Retinal pigment epithelial cell (primary cell): ENCODE data around the gene FRS2.
A peak's percentile ranks its signal among the peaks of the same experiment; 100 is the strongest.

ENCODE experiments used
- DNase-seq: peaks from one replicate; pipeline ENCODE4 v3.0.0-alpha.2; 2010; ENCODE audit warnings: low read depth
- H3K4me3 ChIP-seq: 2 replicates; pipeline ENCODE4 v1.5.1; 2011; ENCODE audit warnings: mild to moderate bottlenecking, low read length, control low read depth, moderate library complexity
- CTCF ChIP-seq: conservative IDR thresholded peaks from 2 replicates; pipeline ENCODE4 v1.5.1; 2011; ENCODE audit warnings: low read depth, low read length, control low read depth, inconsistent platforms

Gene FRS2

GRCh38 chr12:69545081-69545480 is 74.9 kb downstream of the FRS2 start:
- TF ChIP-seq CTCF: no peak
- no peak overlapping the region for H3K4me3 ChIP-seq
- DNase-seq: no peak

- no peak overlapping the region for H3K4me3 ChIP-seq
- TF ChIP-seq CTCF: no peak
- no peak for DNase-seq
These were observed 76.7 kb downstream of the FRS2 start for GRCh38 chr12:69546693-69547438.

GRCh38 chr12:69548687-69549086 is 78.5 kb downstream of the FRS2 start:
- no peak for TF ChIP-seq CTCF
- DNase-seq: no peak
- H3K4me3 ChIP-seq: no peak overlapping the region

- no peak for DNase-seq
- TF ChIP-seq CTCF: no peak
- no peak overlapping the region for H3K4me3 ChIP-seq
These were observed 80.6 kb downstream of the FRS2 start for GRCh38 chr12:69550569-69551350.

GRCh38 chr12:69553628-69554248 is 83.5 kb downstream of the FRS2 start:
- DNase-seq: peak; percentile 64
- TF ChIP-seq CTCF: no peak

GRCh38 chr12:69555461-69555860 is 85.3 kb downstream of the FRS2 start:
- H3K4me3 ChIP-seq: no peak overlapping the region
- no peak for DNase-seq
- TF ChIP-seq CTCF: no peak

More at GRCh38 chr12:69553628-69554248, 83.5 kb downstream of the FRS2 start:
- no peak overlapping the region for H3K4me3 ChIP-seq

- H3K4me3 ChIP-seq: no peak overlapping the region
- no peak for DNase-seq
- no peak for TF ChIP-seq CTCF
These were observed 86.2 kb downstream of the FRS2 start for GRCh38 chr12:69556383-69556782.
